NCI-H2227 treated with DMSO at 0.1 percent for 48 hours (cell line): ENCODE results near the gene MPIG6B.

Experiments
- DNase-seq: peaks from one replicate; lab custom pipeline; 2025; lab: John Stamatoyannopoulos, UW

The MPIG6B gene

GRCh38 chr6:31737991-31738979 lies 15.1 kb downstream of the MPIG6B start:
- peak; percentile 49 for DNase-seq

GRCh38 chr6:31739639-31740396 lies 16.6 kb downstream of the MPIG6B start, which contains the start of gene MSH5:
Gene MSH5 (plus strand): TSS chr6:31740005. CDS start chr6:31740467, 462 bp downstream.
- peak; percentile 99 for DNase-seq

- DNase-seq: no peak
These were observed 17.4 kb downstream of the MPIG6B start for GRCh38 chr6:31740397-31741223.

GRCh38 chr6:31741815-31742214 lies 18.6 kb downstream of the MPIG6B start:
- DNase-seq: no peak

GRCh38 chr6:31742894-31743293 lies 19.7 kb downstream of the MPIG6B start:
- no peak for DNase-seq

GRCh38 chr6:31744422-31744821 lies 21.2 kb downstream of the MPIG6B start:
- no peak for DNase-seq

GRCh38 chr6:31749301-31750036 lies 26.3 kb downstream of the MPIG6B start:
- no peak for DNase-seq

GRCh38 chr6:31750411-31751022 lies 27.3 kb downstream of the MPIG6B start:
- no peak for DNase-seq

GRCh38 chr6:31752739-31753319 lies 29.7 kb downstream of the MPIG6B start:
- no peak for DNase-seq

- DNase-seq: no peak
These were observed 35.1 kb downstream of the MPIG6B start for GRCh38 chr6:31758281-31758680.

- no peak for DNase-seq
These were observed 37.6 kb downstream of the MPIG6B start for GRCh38 chr6:31760790-31761189.

- DNase-seq: no peak
These were observed 38.2 kb downstream of the MPIG6B start for GRCh38 chr6:31761343-31761742.

GRCh38 chr6:31762356-31762755 lies 39.2 kb downstream of the MPIG6B start, which contains the start of gene SAPCD1:
Gene SAPCD1 (plus strand): TSS chr6:31762656. CDS start chr6:31763055, 399 bp downstream.
- DNase-seq: no peak

GRCh38 chr6:31762878-31763618 lies 39.9 kb downstream of the MPIG6B start:
- no peak for DNase-seq

- DNase-seq: no peak
These were observed 40.4 kb downstream of the MPIG6B start for GRCh38 chr6:31763619-31763940.

- DNase-seq: no peak
These were observed 41.0 kb downstream of the MPIG6B start for GRCh38 chr6:31764198-31764597.

- DNase-seq: no peak
These were observed 42.4 kb downstream of the MPIG6B start for GRCh38 chr6:31765559-31765909.

GRCh38 chr6:31765910-31766794 lies 43.0 kb downstream of the MPIG6B start:
- DNase-seq: no peak
